HG02610 (cell line): Measurements from ENCODE around the gene CLCNKA.
"Not testable (repeated sequence)": the region's sequence is repeated elsewhere in the genome, so short reads cannot be mapped to it uniquely, and the experiment has no call there.

Experiments
- ATAC-seq: cut with Tn5 transposase; IDR thresholded peaks from one replicate; pipeline ENCODE4 v1.9.1; 2021; ENCODE audit warnings: mild to moderate bottlenecking, moderate library complexity; ENCODE audit not compliant: unreplicated experiment

Gene CLCNKA

GRCh38 chr1:16039871-16040270 lies 18.0 kb downstream of the CLCNKA start:
- ATAC-seq: not testable (repeated sequence)

DNA sequence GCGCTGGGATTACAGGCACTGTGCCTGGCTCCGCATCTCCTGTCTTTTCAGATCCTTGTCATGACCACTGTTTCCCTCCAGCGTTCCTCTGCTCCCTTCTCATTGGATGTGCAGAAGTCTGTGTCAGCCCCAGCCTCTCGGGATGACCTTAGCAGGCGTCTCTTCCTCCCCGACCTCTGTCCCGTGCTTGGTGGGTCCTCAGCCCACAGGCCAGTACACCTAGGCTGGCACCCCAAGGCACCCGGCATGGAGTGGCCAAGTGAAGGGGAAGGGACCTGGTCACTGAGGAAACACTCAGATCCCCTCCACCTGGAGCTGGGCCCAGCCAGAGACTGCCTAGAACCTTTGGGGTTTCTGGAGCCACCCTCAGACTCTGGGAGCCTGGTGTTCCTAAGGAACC lies 19.4 kb downstream of the CLCNKA start:
- no peak for ATAC-seq

DNA sequence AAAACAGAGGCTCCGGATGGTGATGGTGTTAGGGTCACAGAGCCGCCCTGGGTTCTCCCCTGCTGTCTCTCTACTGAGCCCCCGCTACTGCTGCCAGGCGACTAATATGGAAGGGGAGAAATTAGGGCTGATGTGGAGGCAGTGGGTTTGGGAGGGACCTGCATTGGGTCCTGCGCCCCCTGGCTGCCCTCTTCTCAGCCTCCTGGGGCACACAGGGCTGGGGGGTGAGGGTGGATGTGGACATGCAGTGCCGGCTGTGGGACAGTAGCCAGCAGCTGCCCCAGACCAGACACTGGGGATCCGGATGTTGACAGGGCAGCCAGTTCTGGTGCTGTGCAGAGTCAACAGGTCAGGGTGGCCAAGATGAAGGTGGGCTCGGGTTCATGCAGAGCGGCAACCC lies 20.3 kb downstream of the CLCNKA start:
- no peak for ATAC-seq

DNA sequence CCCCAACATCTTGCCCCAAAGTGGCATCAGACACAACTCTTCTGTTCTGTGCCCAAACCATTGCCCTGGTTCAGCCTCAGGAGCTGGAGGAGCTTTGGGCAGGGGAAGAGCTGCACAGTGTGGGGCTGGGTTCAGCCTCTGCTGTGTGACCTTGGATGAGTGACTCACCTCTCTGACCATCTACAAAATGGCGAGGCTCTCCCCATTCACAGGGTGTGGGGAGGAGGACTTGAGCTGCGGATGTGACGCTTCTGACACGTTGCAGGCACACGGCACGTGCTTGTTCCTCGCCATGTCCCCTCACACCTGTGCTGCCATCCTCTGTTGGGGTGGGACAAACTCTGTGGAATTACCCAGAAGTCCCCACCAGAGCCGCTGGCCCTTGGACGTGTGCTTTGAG lies 20.8 kb downstream of the CLCNKA start:
- not testable (repeated sequence) for ATAC-seq

DNA sequence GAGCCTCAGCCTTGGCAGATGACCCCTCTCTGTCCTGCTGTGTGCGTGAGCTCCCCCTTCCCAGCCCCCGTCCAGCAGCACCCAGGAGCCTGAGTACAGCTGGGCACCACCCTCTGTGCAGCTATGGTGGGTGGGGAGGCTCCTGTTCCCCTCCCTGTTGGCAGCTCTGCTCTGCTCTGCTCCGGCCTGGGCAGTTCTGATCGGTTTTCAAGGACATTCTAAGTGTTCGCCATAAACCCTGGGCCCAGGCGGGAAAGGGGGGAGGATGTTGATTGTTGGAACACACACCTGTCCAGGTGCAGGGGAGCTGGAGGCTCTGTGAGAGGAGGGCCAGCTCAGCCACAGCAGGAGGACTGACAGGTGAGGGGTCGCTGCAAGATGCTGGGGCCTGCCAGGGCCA lies 21.7 kb downstream of the CLCNKA start, which contains the start of gene CLCNKB:
Gene CLCNKB (plus strand): TSS at position 262 of the 400 bp plus-strand sequence. CDS start 711 bp downstream, outside the sequence.
- no peak for ATAC-seq

DNA sequence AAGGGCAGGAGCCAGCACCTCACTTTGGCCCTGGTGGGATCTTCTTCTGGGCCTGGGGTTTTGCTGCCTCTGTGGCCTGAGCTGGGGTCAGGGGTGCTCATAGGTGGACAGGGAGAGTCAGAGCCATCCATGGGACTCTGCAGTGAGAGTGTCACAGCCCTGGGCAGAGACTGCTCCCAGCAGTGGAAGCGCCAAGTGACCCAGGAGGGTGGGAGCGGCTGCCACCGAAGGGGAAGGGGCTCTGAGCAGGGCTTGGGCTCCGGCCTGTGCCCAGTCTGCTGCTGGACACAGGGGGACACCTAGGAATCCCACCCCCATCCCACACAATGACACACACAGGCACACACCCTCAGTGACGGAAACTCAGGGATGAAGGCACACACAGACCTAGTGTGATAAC lies 22.1 kb downstream of the CLCNKA start:
- no peak for ATAC-seq

DNA sequence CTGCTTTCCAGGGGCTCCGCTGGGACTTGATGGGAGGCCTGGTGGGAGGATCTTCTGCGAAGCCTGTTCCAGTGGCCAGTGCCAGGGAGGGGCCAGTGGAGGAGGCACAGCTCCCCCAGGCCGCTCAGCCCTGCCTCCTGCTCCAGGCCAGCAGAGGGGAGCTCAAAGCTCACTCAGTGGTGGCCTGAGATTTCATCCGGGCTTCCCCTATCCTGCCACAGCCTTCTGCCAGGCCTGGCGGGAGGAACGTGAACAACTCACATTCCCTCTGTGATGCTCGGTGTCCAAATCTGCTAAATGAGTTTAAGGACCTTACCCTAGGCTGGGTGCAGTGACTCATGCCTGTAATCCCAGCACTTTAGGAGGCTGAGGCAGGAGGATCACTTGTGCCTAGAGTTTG lies 25.0 kb downstream of the CLCNKA start:
- ATAC-seq: no peak

GRCh38 chr1:16047791-16048475 lies 26.1 kb downstream of the CLCNKA start:
- ATAC-seq: no peak

GRCh38 chr1:16048573-16049189 lies 26.8 kb downstream of the CLCNKA start:
- ATAC-seq: no peak

DNA sequence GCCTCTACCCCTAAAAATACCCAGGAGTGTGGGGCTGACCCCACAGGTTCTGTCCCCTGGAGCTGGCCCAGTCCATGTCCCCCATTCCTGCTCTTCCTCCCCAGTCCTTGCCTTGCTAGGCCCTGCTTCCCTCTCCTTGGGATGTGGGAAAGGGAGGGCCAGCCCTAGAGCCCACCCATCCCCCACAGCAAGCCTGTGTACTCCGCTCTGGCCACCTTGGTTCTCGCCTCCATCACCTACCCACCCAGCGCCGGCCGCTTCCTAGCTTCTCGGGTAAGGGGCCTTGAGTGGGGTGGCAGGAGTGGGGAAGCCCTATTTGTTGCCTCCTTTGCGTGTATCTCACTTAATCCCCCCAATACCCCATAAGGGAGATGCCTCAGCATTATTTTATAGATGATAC lies 28.5 kb downstream of the CLCNKA start:
- no peak for ATAC-seq

- no peak for ATAC-seq
Measured at GRCh38 chr1:16051039-16051438, 29.2 kb downstream of the CLCNKA start.

GRCh38 chr1:16051949-16052348 lies 30.1 kb downstream of the CLCNKA start:
- ATAC-seq: not testable (repeated sequence)

- ATAC-seq: no peak
Measured at GRCh38 chr1:16053781-16054502, 32.1 kb downstream of the CLCNKA start.

- ATAC-seq: no peak
Measured at GRCh38 chr1:16054598-16055540, 33.0 kb downstream of the CLCNKA start.

GRCh38 chr1:16055613-16056520 lies 34.0 kb downstream of the CLCNKA start:
- peak; percentile 44 for ATAC-seq

- not testable (repeated sequence) for ATAC-seq
Measured at GRCh38 chr1:16056521-16056912, 34.7 kb downstream of the CLCNKA start.

DNA sequence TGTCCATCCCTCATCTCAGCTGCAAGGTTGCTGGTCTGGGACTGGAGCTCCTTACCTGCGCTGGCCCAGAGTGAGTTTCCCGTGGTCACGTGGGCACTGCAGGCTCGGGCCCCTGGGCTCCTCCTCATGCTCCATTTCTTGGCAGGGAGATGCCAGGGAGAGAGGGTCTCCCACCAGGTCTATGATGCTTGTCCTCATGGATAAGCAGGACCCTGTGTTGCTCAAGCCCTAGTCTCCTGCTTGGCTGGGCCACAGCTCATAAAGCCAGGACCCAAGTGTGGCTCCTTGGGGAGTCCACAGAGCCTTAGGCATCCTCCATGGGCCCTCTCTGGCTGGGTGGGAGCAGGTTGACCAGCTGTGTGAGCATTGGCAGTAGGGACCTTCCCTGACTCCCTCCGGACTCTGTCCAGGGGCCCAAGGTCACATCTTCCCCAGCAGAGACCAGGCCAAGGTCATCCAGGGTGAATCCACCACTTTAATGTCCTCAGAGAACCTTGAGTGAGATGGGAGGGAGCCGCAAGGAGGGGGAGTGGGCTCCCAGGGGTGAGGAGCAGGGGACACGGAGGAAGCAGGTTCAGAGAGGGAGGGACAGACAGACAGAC lies 35.6 kb downstream of the CLCNKA start:
- ATAC-seq: not testable (repeated sequence)

GRCh38 chr1:16058394-16059120 lies 36.7 kb downstream of the CLCNKA start:
- not testable (repeated sequence) for ATAC-seq

DNA sequence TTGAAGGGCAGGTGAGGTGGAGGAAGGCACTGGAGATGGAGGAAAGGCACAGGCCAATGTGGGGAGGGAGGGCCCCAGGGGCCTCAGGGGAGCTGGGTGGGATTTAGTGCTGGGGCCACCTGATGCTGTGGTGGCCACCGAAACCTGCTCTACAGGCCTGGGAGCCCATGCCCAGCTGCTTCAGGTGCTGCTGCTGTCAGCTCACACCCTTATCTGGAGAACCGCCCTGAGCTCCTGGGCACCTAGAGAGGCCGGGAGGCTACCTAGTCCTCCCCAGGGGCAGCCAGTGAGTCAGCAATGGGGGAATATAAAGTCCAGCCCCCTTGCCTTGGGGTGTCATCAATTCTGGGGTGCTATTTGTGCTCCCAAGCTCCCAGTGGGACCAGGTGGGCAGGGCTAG lies 39.4 kb downstream of the CLCNKA start:
- no peak for ATAC-seq
